ENCODE results near the gene GNAQ.

GNAQ gene

GRCh38 chr9:77819657-77820056 is 212.0 kb downstream of the GNAQ start:
- DNase-seq (ENCODE audit: low read depth in 1 of 2, low spot score in 1 of 2): no peak

- no peak for DNase-seq (ENCODE audit: low read depth in 1 of 2, low spot score in 1 of 2)
Measured at GRCh38 chr9:77817590-77818311, 213.9 kb downstream of the GNAQ start.

- no peak for DNase-seq (ENCODE audit: low read depth in 1 of 2, low spot score in 1 of 2)
Measured at GRCh38 chr9:77816641-77817341, 214.8 kb downstream of the GNAQ start.

- DNase-seq (ENCODE audit: low read depth in 1 of 2, low spot score in 1 of 2): no peak
Measured at GRCh38 chr9:77815260-77815659, 216.4 kb downstream of the GNAQ start.

- DNase-seq (ENCODE audit: low read depth in 1 of 2, low spot score in 1 of 2): no peak
Measured at GRCh38 chr9:77811832-77812231, 219.8 kb downstream of the GNAQ start.

- DNase-seq (ENCODE audit: low read depth in 1 of 2, low spot score in 1 of 2): no peak
Measured at GRCh38 chr9:77810637-77811119, 220.9 kb downstream of the GNAQ start.

GRCh38 chr9:77810047-77810446 is 221.6 kb downstream of the GNAQ start:
- DNase-seq (ENCODE audit: low read depth in 1 of 2, low spot score in 1 of 2): no peak

- DNase-seq (ENCODE audit: low read depth in 1 of 2, low spot score in 1 of 2): no peak
Measured at GRCh38 chr9:77809552-77809951, 222.1 kb downstream of the GNAQ start.

GRCh38 chr9:77808751-77809081 is 222.9 kb downstream of the GNAQ start:
- DNase-seq (ENCODE audit: low read depth in 1 of 2, low spot score in 1 of 2): no peak

GRCh38 chr9:77807846-77808750 is 223.5 kb downstream of the GNAQ start:
- no peak for DNase-seq (ENCODE audit: low read depth in 1 of 2, low spot score in 1 of 2)

GRCh38 chr9:77807281-77807683 is 224.3 kb downstream of the GNAQ start:
- DNase-seq (ENCODE audit: low read depth in 1 of 2, low spot score in 1 of 2): no peak

- no peak for DNase-seq (ENCODE audit: low read depth in 1 of 2, low spot score in 1 of 2)
Measured at GRCh38 chr9:77806741-77807140, 224.9 kb downstream of the GNAQ start.

GRCh38 chr9:77805810-77806209 is 225.8 kb downstream of the GNAQ start:
- no peak for DNase-seq (ENCODE audit: low read depth in 1 of 2, low spot score in 1 of 2)

GRCh38 chr9:77803423-77803822 is 228.2 kb downstream of the GNAQ start:
- DNase-seq (ENCODE audit: low read depth in 1 of 2, low spot score in 1 of 2): no peak

GRCh38 chr9:77802515-77803293 is 228.9 kb downstream of the GNAQ start:
- DNase-seq (ENCODE audit: low read depth in 1 of 2, low spot score in 1 of 2): no peak

- DNase-seq (ENCODE audit: low read depth in 1 of 2, low spot score in 1 of 2): no peak
Measured at GRCh38 chr9:77802064-77802463, 229.5 kb downstream of the GNAQ start.

GRCh38 chr9:77800924-77801551 is 230.6 kb downstream of the GNAQ start:
- DNase-seq (ENCODE audit: low read depth in 1 of 2, low spot score in 1 of 2): no peak

- DNase-seq (ENCODE audit: low read depth in 1 of 2, low spot score in 1 of 2): no peak
Measured at GRCh38 chr9:77798140-77798539, 233.5 kb downstream of the GNAQ start.

GRCh38 chr9:77794985-77795384 is 236.6 kb downstream of the GNAQ start:
- DNase-seq (ENCODE audit: low read depth in 1 of 2, low spot score in 1 of 2): no peak

- DNase-seq (ENCODE audit: low read depth in 1 of 2, low spot score in 1 of 2): no peak
Measured at GRCh38 chr9:77793849-77794248, 237.8 kb downstream of the GNAQ start.
